Measurements from ENCODE around the gene FHIT.

The FHIT gene

DNA sequence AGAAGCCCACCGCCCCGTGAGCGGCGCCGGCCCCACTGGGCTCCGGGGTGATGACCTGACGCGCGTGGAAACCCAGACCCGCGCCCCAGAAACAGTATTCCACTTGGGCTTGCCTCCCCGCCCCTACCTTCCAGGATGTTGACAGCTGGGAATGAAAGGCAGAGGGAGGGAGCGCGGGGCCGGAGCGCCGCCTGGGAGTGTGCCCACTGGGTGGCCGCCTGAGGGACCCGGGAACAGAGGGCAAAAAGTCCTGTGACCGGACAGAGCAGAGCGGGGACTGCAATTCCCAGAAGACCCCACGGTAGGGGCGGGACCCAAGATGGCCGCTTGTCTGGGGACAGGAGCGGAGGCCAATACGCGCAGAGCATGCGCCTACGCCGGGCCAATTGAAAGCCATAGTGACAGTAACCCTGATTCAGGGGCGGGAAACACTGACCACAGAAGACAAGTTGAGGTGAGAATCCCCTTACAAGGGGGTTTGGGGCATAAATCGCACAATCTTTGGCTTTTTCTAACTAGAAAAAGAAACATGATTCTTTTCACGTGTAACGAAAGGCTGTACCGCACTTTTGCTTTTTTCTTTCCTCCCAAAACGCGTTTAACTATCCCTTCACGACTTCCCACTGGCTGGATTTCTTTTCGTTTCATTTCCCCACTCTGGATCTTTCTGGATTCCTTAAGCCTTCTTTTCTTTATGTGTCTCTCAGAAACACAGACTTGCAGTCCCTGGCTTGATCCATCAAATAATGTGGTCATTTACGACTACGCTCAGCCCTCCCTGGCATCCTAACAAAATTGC lies at the start of gene FHIT:
Gene FHIT (minus strand): TSS at position 279 of the 799 bp plus-strand sequence.
- Histone ChIP-seq H3K4me1 (ENCODE audit: insufficient read depth, insufficient read length) (no peaks in the 10 kb centered on the region), H3K9ac (ENCODE audit: insufficient read length, low read depth) (peak within 1 kb of the TSS; percentile 85), H3K9me3 (ENCODE audit: insufficient read depth, low read length) (no peaks in the 10 kb centered on the region), H3K36me3 (ENCODE audit: insufficient read depth, insufficient read length, low read length) (no peaks in the 10 kb centered on the region), H3K4me3 (ENCODE audit: insufficient read length, low read depth) (peak within 1 kb of the TSS; percentile 77), H3K27me3 (ENCODE audit: insufficient read depth, insufficient read length) (no peaks in the 10 kb centered on the region)
- DNase-seq (ENCODE audit: low read depth, low spot score) = peak; percentile 97
- TF ChIP-seq ZNF274 (IDR thresholded peaks at IDR 0.05; ENCODE audit: low read depth, low read length) = no peak
- peak; percentile 94 for TF ChIP-seq YY1 (IDR thresholded peaks at IDR 0.05; ENCODE audit: insufficient read depth, insufficient read length)

DNA sequence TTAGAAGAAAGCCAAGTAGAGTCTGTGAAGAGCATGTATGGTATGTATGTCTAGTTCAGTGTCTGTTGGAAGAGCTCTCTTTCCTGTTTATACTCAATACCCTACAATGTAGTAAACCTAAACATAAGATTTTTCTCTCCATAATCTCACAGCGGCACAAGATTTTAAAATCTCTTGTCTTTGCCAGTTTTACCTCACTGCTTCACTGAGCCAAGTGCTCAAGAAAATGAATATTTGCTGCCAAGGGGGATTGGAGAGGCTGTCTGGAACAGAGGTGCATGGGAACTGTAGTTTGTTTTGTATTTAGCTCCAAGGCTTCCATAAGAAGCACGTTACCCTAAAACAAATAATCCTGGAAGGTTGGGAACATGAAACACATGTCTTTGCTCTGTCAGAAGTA lies 49.5 kb upstream of the FHIT start:
- no peaks in the 10 kb centered on the region for H3K9me3 ChIP-seq (ENCODE audit: insufficient read depth, low read length)
- DNase-seq (ENCODE audit: low read depth, low spot score) = no peak
- no peak overlapping the region for H3K9ac ChIP-seq (ENCODE audit: insufficient read length, low read depth)
- TF ChIP-seq ZNF274 (IDR thresholded peaks at IDR 0.05; ENCODE audit: low read depth, low read length) (no peak), SUZ12 (IDR thresholded peaks at IDR 0.05; ENCODE audit: extremely low read depth, insufficient read depth, insufficient read length) (no peak), YY1 (IDR thresholded peaks at IDR 0.05; ENCODE audit: insufficient read depth, insufficient read length) (no peak)
- H3K27me3 ChIP-seq (ENCODE audit: insufficient read depth, insufficient read length) = no peaks in the 10 kb centered on the region
- no peak overlapping the region for H3K4me3 ChIP-seq (ENCODE audit: insufficient read length, low read depth)
- H3K36me3 ChIP-seq (ENCODE audit: insufficient read depth, insufficient read length, low read length) = no peaks in the 10 kb centered on the region
- no peaks in the 10 kb centered on the region for H3K4me1 ChIP-seq (ENCODE audit: insufficient read depth, insufficient read length)

- Histone ChIP-seq H3K4me3 (ENCODE audit: insufficient read length, low read depth) (no peak overlapping the region), H3K36me3 (ENCODE audit: insufficient read depth, insufficient read length, low read length) (no peaks in the 10 kb centered on the region), H3K9ac (ENCODE audit: insufficient read length, low read depth) (no peak overlapping the region), H3K9me3 (ENCODE audit: insufficient read depth, low read length) (no peaks in the 10 kb centered on the region), H3K4me1 (ENCODE audit: insufficient read depth, insufficient read length) (no peaks in the 10 kb centered on the region), H3K27me3 (ENCODE audit: insufficient read depth, insufficient read length) (no peaks in the 10 kb centered on the region)
- DNase-seq (ENCODE audit: low read depth, low spot score) = no peak
- TF ChIP-seq SUZ12 (IDR thresholded peaks at IDR 0.05; ENCODE audit: extremely low read depth, insufficient read depth, insufficient read length) (no peak), YY1 (IDR thresholded peaks at IDR 0.05; ENCODE audit: insufficient read depth, insufficient read length) (no peak), ZNF274 (IDR thresholded peaks at IDR 0.05; ENCODE audit: low read depth, low read length) (no peak)
Measured at GRCh38 chr3:61300006-61300380, 48.7 kb upstream of the FHIT start.

DNA sequence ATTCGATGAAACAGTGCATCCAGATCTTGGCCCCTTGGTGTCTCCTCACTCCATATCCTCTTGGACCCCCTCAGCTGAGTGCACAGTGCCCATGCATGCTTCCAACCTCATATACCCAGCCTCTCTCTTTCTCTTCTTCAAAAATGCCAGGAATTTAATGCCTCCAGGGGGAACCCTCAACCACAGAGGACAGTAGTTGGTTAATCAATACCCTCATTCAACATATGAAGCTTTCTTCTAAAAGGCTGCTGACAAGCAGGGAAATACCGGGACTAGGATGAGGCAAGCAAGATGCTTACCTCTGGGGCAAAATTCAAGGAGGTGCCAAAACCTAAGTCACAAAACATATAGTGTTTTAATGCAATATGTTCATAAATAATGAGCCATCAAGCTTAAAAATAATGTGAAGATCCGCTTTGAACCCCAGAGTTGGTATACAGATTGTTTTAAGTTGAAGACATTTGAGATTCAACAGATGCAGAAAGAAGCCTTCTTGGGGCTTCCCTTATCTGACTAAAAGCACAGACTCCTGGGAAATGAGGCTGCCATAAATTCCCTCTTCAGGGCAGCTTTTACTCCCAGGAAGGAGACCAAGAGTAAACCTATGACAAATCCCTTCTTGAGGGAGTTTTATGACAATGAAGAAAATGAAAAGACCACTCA lies 48.2 kb upstream of the FHIT start:
- Histone ChIP-seq H3K36me3 (ENCODE audit: insufficient read depth, insufficient read length, low read length) (no peaks in the 10 kb centered on the region), H3K4me1 (ENCODE audit: insufficient read depth, insufficient read length) (no peaks in the 10 kb centered on the region), H3K9me3 (ENCODE audit: insufficient read depth, low read length) (no peaks in the 10 kb centered on the region), H3K27me3 (ENCODE audit: insufficient read depth, insufficient read length) (no peaks in the 10 kb centered on the region), H3K9ac (ENCODE audit: insufficient read length, low read depth) (no peak overlapping the region), H3K4me3 (ENCODE audit: insufficient read length, low read depth) (no peak overlapping the region)
- TF ChIP-seq SUZ12 (IDR thresholded peaks at IDR 0.05; ENCODE audit: extremely low read depth, insufficient read depth, insufficient read length) (no peak), ZNF274 (IDR thresholded peaks at IDR 0.05; ENCODE audit: low read depth, low read length) (no peak), YY1 (IDR thresholded peaks at IDR 0.05; ENCODE audit: insufficient read depth, insufficient read length) (no peak)
- no peak for DNase-seq (ENCODE audit: low read depth, low spot score)

DNA sequence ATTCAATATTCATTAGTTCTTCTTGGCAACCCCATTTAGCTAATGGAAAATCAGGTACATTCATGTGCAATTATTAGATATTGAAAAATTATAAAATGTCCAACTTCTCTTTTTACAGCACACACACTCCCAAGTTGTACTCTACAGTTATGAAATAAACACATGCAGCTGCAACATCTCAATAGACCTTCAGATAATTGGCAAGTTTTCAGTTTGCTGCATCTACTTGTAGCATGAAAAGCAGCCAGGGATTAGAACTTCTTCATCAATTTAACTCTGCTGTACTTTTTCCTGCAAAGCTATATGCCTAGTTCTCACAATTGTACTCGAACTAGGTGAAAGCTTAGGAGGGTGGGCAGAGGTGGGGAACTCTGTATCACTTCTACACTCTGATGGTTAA lies 46.6 kb upstream of the FHIT start:
- H3K27me3 ChIP-seq (ENCODE audit: insufficient read depth, insufficient read length) = no peaks in the 10 kb centered on the region
- no peak for TF ChIP-seq SUZ12 (IDR thresholded peaks at IDR 0.05; ENCODE audit: extremely low read depth, insufficient read depth, insufficient read length)
- no peak for DNase-seq (ENCODE audit: low read depth, low spot score)
- H3K9ac ChIP-seq (ENCODE audit: insufficient read length, low read depth) = no peak overlapping the region
- no peaks in the 10 kb centered on the region for H3K36me3 ChIP-seq (ENCODE audit: insufficient read depth, insufficient read length, low read length)
- H3K4me1 ChIP-seq (ENCODE audit: insufficient read depth, insufficient read length) = no peaks in the 10 kb centered on the region
- no peak overlapping the region for H3K4me3 ChIP-seq (ENCODE audit: insufficient read length, low read depth)
- no peaks in the 10 kb centered on the region for H3K9me3 ChIP-seq (ENCODE audit: insufficient read depth, low read length)

DNA sequence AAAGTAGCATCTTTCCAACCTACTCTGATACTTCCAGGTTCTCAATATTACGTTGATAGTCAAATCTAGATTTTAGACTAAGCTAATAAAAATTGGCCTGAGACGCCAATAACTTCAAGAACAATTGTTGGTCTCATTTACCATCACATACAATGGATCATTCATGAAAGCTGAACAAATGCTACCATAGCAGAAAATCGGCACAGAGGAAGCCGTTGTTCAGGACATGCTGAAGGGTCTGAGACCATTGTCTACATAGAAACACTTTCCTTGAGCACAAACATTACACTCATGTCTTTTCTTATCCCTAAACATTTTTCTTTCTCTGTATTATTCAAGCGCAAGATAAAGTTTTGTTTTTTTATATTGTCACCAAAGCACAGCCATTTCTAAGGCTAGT lies 37.2 kb upstream of the FHIT start:
- H3K4me1 ChIP-seq (ENCODE audit: insufficient read depth, insufficient read length) = no peaks in the 10 kb centered on the region
- no peak overlapping the region for H3K4me3 ChIP-seq (ENCODE audit: insufficient read length, low read depth)
- H3K36me3 ChIP-seq (ENCODE audit: insufficient read depth, insufficient read length, low read length) = no peaks in the 10 kb centered on the region
- H3K9me3 ChIP-seq (ENCODE audit: insufficient read depth, low read length) = no peaks in the 10 kb centered on the region
- no peaks in the 10 kb centered on the region for H3K27me3 ChIP-seq (ENCODE audit: insufficient read depth, insufficient read length)
- DNase-seq (ENCODE audit: low read depth, low spot score) = no peak
- TF ChIP-seq YY1 (IDR thresholded peaks at IDR 0.05; ENCODE audit: insufficient read depth, insufficient read length) (no peak), SUZ12 (IDR thresholded peaks at IDR 0.05; ENCODE audit: extremely low read depth, insufficient read depth, insufficient read length) (no peak), ZNF274 (IDR thresholded peaks at IDR 0.05; ENCODE audit: low read depth, low read length) (no peak)
- H3K9ac ChIP-seq (ENCODE audit: insufficient read length, low read depth) = no peak overlapping the region

DNA sequence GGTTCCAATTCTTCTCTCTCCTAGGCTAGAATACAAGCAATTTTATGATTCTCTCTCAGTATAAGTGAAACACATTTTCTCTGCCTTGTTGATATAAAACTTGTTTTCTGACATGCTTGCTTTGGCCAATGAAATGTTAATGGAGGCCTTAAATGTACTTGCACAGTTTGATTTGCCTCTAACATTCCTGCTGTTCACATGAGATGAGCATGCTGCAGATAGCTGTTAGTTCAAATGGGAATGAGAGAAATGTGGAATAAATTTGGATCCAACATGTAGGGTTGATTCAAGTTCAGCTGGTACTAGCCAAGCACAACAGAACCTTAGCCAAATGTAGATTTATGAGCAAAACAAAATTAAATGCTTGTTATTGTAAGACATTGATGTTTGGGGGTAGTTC lies 32.6 kb upstream of the FHIT start:
- TF ChIP-seq SUZ12 (IDR thresholded peaks at IDR 0.05; ENCODE audit: extremely low read depth, insufficient read depth, insufficient read length) (no peak), ZNF274 (IDR thresholded peaks at IDR 0.05; ENCODE audit: low read depth, low read length) (no peak), YY1 (IDR thresholded peaks at IDR 0.05; ENCODE audit: insufficient read depth, insufficient read length) (no peak)
- Histone ChIP-seq H3K9me3 (ENCODE audit: insufficient read depth, low read length) (no peaks in the 10 kb centered on the region), H3K9ac (ENCODE audit: insufficient read length, low read depth) (no peak overlapping the region), H3K4me1 (ENCODE audit: insufficient read depth, insufficient read length) (no peaks in the 10 kb centered on the region), H3K27me3 (ENCODE audit: insufficient read depth, insufficient read length) (no peaks in the 10 kb centered on the region), H3K36me3 (ENCODE audit: insufficient read depth, insufficient read length, low read length) (no peaks in the 10 kb centered on the region), H3K4me3 (ENCODE audit: insufficient read length, low read depth) (no peak overlapping the region)
- no peak for DNase-seq (ENCODE audit: low read depth, low spot score)
